H1 (cell line): ENCODE data around the gene CDC40. TPM values are rescaled to one million over a fixed set of nuclear protein-coding genes. Genes with fewer than 3 reads are reported as not detected.

ENCODE experiments used
- CTCF ChIA-PET: fragments of 300-600 bp; sonication (Branson Sonifier 250); formaldehyde crosslinking; loops from one replicate; lab custom pipeline; 2021; ENCODE audit not compliant: partially characterized antibody; lab: Charles Lee
- POLR2A ChIA-PET: fragments of 300-600 bp; sonication (Branson Sonifier 250); formaldehyde crosslinking; loops from one replicate; lab custom pipeline; 2021; ENCODE audit warnings: inconsistent platforms; ENCODE audit not compliant: partially characterized antibody; lab: Charles Lee
- DNase-seq, 2 experiments: peaks; one replicate each; pipeline versions ENCODE4 v3.0.0 to v3.0.0-alpha.2; 2010 to 2022; ENCODE audit warnings: low spot score in 2 of 2, low read depth in 1 of 2, mixed read lengths in 1 of 2
- FAIRE-seq: peaks from 2 replicates; lab custom pipeline; 2011; peaks lifted over from hg19 to GRCh38; lab: Jason Lieb, UNC
- H2AFZ ChIP-seq: 2 replicates; pipeline ENCODE4 v1.8.1; 2012; ENCODE audit warnings: low read length, inconsistent platforms
- H2AK5ac ChIP-seq: 2 replicates; pipeline ENCODE4 v1.6.1; 2013; ENCODE audit warnings: low read depth, low read length
- H2BK120ac ChIP-seq: replicated peaks from 2 replicates; pipeline ENCODE3; 2013; ENCODE audit warnings: low read depth, low read length, inconsistent platforms
- H2BK12ac ChIP-seq: 2 replicates; pipeline ENCODE4 v1.6.1; 2013; ENCODE audit warnings: low read depth, low read length
- H2BK15ac ChIP-seq: 2 replicates; pipeline ENCODE4 v1.6.1; 2013; ENCODE audit warnings: low read length
- H2BK20ac ChIP-seq: 2 replicates; pipeline ENCODE4 v1.6.1; 2013; ENCODE audit warnings: low read length
- H2BK5ac ChIP-seq: 2 replicates; pipeline ENCODE4 v1.6.1; 2013; ENCODE audit warnings: low read depth, low read length
- H3K14ac ChIP-seq: 2 replicates; pipeline ENCODE4 v1.6.1; 2013; ENCODE audit warnings: inconsistent platforms; ENCODE audit not compliant: insufficient read length
- H3K18ac ChIP-seq: 2 replicates; pipeline ENCODE4 v1.6.1; 2013; ENCODE audit warnings: low read length; ENCODE audit errors: extremely low read depth
- H3K23ac ChIP-seq: 2 replicates; pipeline ENCODE4 v1.6.1; 2013; ENCODE audit warnings: inconsistent platforms; ENCODE audit not compliant: insufficient read length
- H3K23me2 ChIP-seq: 2 replicates; pipeline ENCODE4 v1.6.1; 2013; ENCODE audit warnings: low read depth, low read length
- H3K27ac ChIP-seq: 2 replicates; pipeline ENCODE4 v1.6.1; 2011; ENCODE audit warnings: low read depth, low read length, inconsistent platforms
- H3K27me3 ChIP-seq, 4 experiments: replicated peaks in 1 of 4; 1 replicate in 1 of 4; 2 replicates in 3 of 4; pipeline versions ENCODE4 v1.6.1 to v1.8.1; 2011 to 2013; ENCODE audit warnings: low read length in 3 of 4, mild to moderate bottlenecking in 3 of 4, inconsistent platforms in 2 of 4, mixed read lengths in 2 of 4, moderate library complexity in 1 of 4; ENCODE audit not compliant: control insufficient read depth in 3 of 4, insufficient read depth in 3 of 4; ENCODE audit errors: extremely low read depth in 1 of 4
- H3K36me3 ChIP-seq, 4 experiments: 2 replicates each; pipeline versions ENCODE4 v1.6.1 to v1.8.1; 2011 to 2013; ENCODE audit warnings: mild to moderate bottlenecking in 4 of 4, low read length in 3 of 4, moderate library complexity in 2 of 4, control low read depth in 1 of 4, inconsistent platforms in 1 of 4; ENCODE audit not compliant: insufficient read depth in 4 of 4, control insufficient read depth in 2 of 4
- H3K4ac ChIP-seq: replicated peaks from 2 replicates; pipeline ENCODE3; 2013; ENCODE audit warnings: low read length, low read depth, mixed read lengths, inconsistent platforms; ENCODE audit not compliant: insufficient read length
- H3K4me1 ChIP-seq, 4 experiments: replicated peaks in 1 of 4; 1 replicate in 1 of 4; 2 replicates in 3 of 4; pipeline versions ENCODE4 v1.6.1 to v1.8.1; 2011 to 2013; ENCODE audit warnings: low read length in 3 of 4, inconsistent platforms in 2 of 4, mixed read lengths in 1 of 4; ENCODE audit not compliant: insufficient read depth in 4 of 4, control insufficient read depth in 3 of 4
- H3K4me2 ChIP-seq, 2 experiments: 2 replicates each; pipeline versions ENCODE4 v1.6.1 to v1.8.1; 2011 to 2013; ENCODE audit warnings: low read depth in 2 of 2, low read length in 2 of 2, control low read depth in 1 of 2, inconsistent platforms in 1 of 2, mild to moderate bottlenecking in 1 of 2; ENCODE audit not compliant: insufficient read depth in 1 of 2
- H3K4me3 ChIP-seq, 4 experiments: fragments of 200-600, 300-600 bp in 1 of 4; sonication (generic), shearing (Covaris generic), sonication (Bioruptor Twin) in 1 of 4; 2 replicates each; pipeline versions ENCODE4 v1.5.1 to v1.8.1; 2011 to 2016; ENCODE audit warnings: low read length in 4 of 4, low read depth in 3 of 4, control low read depth in 2 of 4, inconsistent platforms in 2 of 4, mild to moderate bottlenecking in 2 of 4, mixed read lengths in 1 of 4, moderate library complexity in 1 of 4; ENCODE audit not compliant: insufficient read depth in 2 of 4; ENCODE audit errors: extremely low read depth in 1 of 4
- H3K56ac ChIP-seq: replicated peaks from 2 replicates; pipeline ENCODE3; 2013; ENCODE audit warnings: low read depth, mild to moderate bottlenecking, mixed read lengths, low read length, inconsistent platforms; ENCODE audit not compliant: insufficient read length
- H3K79me1 ChIP-seq: 2 replicates; pipeline ENCODE4 v1.6.1; 2013; ENCODE audit warnings: low read depth, low read length, control low read depth
- H3K79me2 ChIP-seq, 2 experiments: 2 replicates each; pipeline versions ENCODE4 v1.6.1 to v1.8.1; 2012 to 2013; ENCODE audit warnings: low read length in 2 of 2, mild to moderate bottlenecking in 2 of 2, inconsistent platforms in 1 of 2; ENCODE audit not compliant: insufficient read depth in 2 of 2, control insufficient read depth in 1 of 2
- H3K9ac ChIP-seq, 4 experiments: replicated peaks in 1 of 4; 1 replicate in 1 of 4; 2 replicates in 3 of 4; pipeline versions ENCODE4 v1.6.1 to v1.8.1; 2011 to 2013; ENCODE audit warnings: low read depth in 3 of 4, low read length in 3 of 4, control low read depth in 2 of 4, mild to moderate bottlenecking in 2 of 4, moderate library complexity in 2 of 4, inconsistent platforms in 1 of 4; ENCODE audit errors: extremely low read depth in 1 of 4
- H3K9me3 ChIP-seq, 2 experiments: 2 replicates each; pipeline versions ENCODE4 v1.6.1 to v1.8.1; 2012 to 2013; ENCODE audit warnings: mild to moderate bottlenecking in 2 of 2, moderate library complexity in 2 of 2, control low read depth in 1 of 2, inconsistent platforms in 1 of 2, low read depth in 1 of 2, low read length in 1 of 2, mixed read lengths in 1 of 2; ENCODE audit not compliant: insufficient read depth in 2 of 2
- H4K20me1 ChIP-seq, 2 experiments: replicated peaks in 1 of 2; 2 replicates each; pipeline versions ENCODE3 to v1.8.1; 2011 to 2013; ENCODE audit warnings: inconsistent platforms in 2 of 2, low read length in 2 of 2, mild to moderate bottlenecking in 1 of 2; ENCODE audit not compliant: insufficient read depth in 2 of 2, control insufficient read depth in 1 of 2
- H4K5ac ChIP-seq: 2 replicates; pipeline ENCODE4 v1.6.1; 2013; ENCODE audit warnings: low read length, low read depth, mixed read lengths, inconsistent platforms; ENCODE audit not compliant: insufficient read length
- H4K8ac ChIP-seq: 2 replicates; pipeline ENCODE4 v1.8.0; 2013; ENCODE audit warnings: mild to moderate bottlenecking, moderate library complexity, low read length, inconsistent platforms; ENCODE audit not compliant: insufficient read depth; ENCODE audit errors: extremely low read depth
- H4K91ac ChIP-seq: replicated peaks from 2 replicates; pipeline ENCODE3; 2013; ENCODE audit warnings: low read length, mixed read lengths, inconsistent platforms; ENCODE audit not compliant: insufficient read length
- BACH1 ChIP-seq: IDR thresholded peaks from 2 replicates; pipeline ENCODE4 v1.6.1; 2012; ENCODE audit warnings: low read length, improper control_type of control experiment
- CBX5 ChIP-seq: fragments of 300-800, 300-1000 bp; sonication (generic); IDR thresholded peaks from 2 replicates; pipeline ENCODE4 v1.7.1; 2016; ENCODE audit warnings: antibody characterized with exemption, low read length, low read depth
- CHD2 ChIP-seq: IDR thresholded peaks from 2 replicates; pipeline ENCODE4 v1.6.1; 2012; ENCODE audit warnings: low read length, improper control_type of control experiment
- EZH2 ChIP-seq: fragments of 200-600 bp; sonication (generic); IDR thresholded peaks from 2 replicates; pipeline ENCODE4 v1.7.1; 2012; ENCODE audit warnings: low read depth, mild to moderate bottlenecking, moderate library complexity, low read length, inconsistent platforms; ENCODE audit not compliant: severe bottlenecking
- JUND ChIP-seq: IDR thresholded peaks from 2 replicates; pipeline ENCODE4 v1.6.1; 2011; ENCODE audit warnings: mild to moderate bottlenecking, improper control_type of control experiment, low read length
- NANOG ChIP-seq: IDR thresholded peaks from 2 replicates; pipeline ENCODE4 v1.6.1; 2011; ENCODE audit warnings: low read length, low read depth, mild to moderate bottlenecking, inconsistent platforms; ENCODE audit not compliant: insufficient read depth, poor library complexity, severe bottlenecking
- RFX5 ChIP-seq: IDR thresholded peaks from 2 replicates; pipeline ENCODE4 v1.6.1; 2011; ENCODE audit warnings: low read depth, low read length, improper control_type of control experiment, borderline replicate concordance
- RXRA ChIP-seq: IDR thresholded peaks from 2 replicates; pipeline ENCODE4 v1.6.1; 2011; ENCODE audit warnings: low read depth, mild to moderate bottlenecking, low read length, moderate library complexity; ENCODE audit not compliant: insufficient read depth
- SAP30 ChIP-seq: fragments of 300-600 bp; sonication (generic); IDR thresholded peaks from 2 replicates; pipeline ENCODE4 v1.7.1; 2012; ENCODE audit warnings: low read length, moderate library complexity, mild to moderate bottlenecking, inconsistent platforms; ENCODE audit not compliant: insufficient read depth, insufficient replicate concordance
- SIX5 ChIP-seq: IDR thresholded peaks from 2 replicates; pipeline ENCODE4 v1.6.1; 2011; ENCODE audit warnings: mild to moderate bottlenecking, low read depth, low read length
- SP4 ChIP-seq: IDR thresholded peaks from 2 replicates; pipeline ENCODE4 v1.6.1; 2012; ENCODE audit warnings: low read length, inconsistent platforms
- SRF ChIP-seq: IDR thresholded peaks from 2 replicates; pipeline ENCODE4 v1.6.1; 2011; ENCODE audit warnings: mild to moderate bottlenecking, low read depth, low read length, moderate library complexity
- TAF1 ChIP-seq: IDR thresholded peaks from 2 replicates; pipeline ENCODE4 v1.6.1; 2011; ENCODE audit warnings: mild to moderate bottlenecking, low read depth, low read length
- WGBS, 2 experiments: shearing (Covaris generic) in 1 of 2; methylation state at CpG; one replicate each; pipeline versions ENCODE4 v1.1.6 to v1.1.7; 2013 to 2015; ENCODE audit warnings: low lambda C conversion rate in 2 of 2, mixed read lengths in 2 of 2, inconsistent platforms in 1 of 2, low coverage in 1 of 2, missing lambda C conversion rate in 1 of 2; ENCODE audit not compliant: insufficient replicate concordance in 2 of 2, insufficient coverage in 1 of 2, insufficient read length in 1 of 2; ENCODE audit errors: extremely low coverage in 1 of 2, missing lambda C conversion rate in 1 of 2; 5-methylcytosine and 5-hydroxymethylcytosine counted together
- polyA plus RNA-seq, 7 experiments: library from polyadenylated mRNA; depleted of rRNA in 3 of 7; stranded (reverse) in 5 of 7; unstranded in 2 of 7; fragments of >200 nt in 5 of 7; fragments of 200-250 nt in 2 of 7; gene quantifications; 1 replicate in 5 of 7; 2 replicates in 1 of 7; 4 replicates in 1 of 7; pipeline versions ENCODE4 v1.2.1 to v1.2.3, GENCODE V29; 2011 to 2013; ENCODE audit warnings: missing spikeins in 2 of 7, mixed read lengths in 2 of 7
- total RNA-seq: library from RNA; stranded (reverse); fragmentation: NEBNext Ultra II Directional; extraction: Animal tissue kit (Norgen Biotek cat#: 25700); gene quantifications from 2 replicates; pipeline ENCODE4 v1.2.1, GENCODE V29; 2021
- TF ChIP-seq, protein P1 (sequence below): IDR thresholded peaks from 2 replicates; pipeline ENCODE4 v1.6.1; 2011; ENCODE audit warnings: low read depth, mild to moderate bottlenecking, low read length; ENCODE audit not compliant: insufficient read depth

CDC40 gene
- total and polyA plus RNA-seq, 2 of the 8 experiments (the other 6 are each of a cell fraction or from before 2014, with no cell fraction given), result 7.3 to 27.2 TPM

DNA sequence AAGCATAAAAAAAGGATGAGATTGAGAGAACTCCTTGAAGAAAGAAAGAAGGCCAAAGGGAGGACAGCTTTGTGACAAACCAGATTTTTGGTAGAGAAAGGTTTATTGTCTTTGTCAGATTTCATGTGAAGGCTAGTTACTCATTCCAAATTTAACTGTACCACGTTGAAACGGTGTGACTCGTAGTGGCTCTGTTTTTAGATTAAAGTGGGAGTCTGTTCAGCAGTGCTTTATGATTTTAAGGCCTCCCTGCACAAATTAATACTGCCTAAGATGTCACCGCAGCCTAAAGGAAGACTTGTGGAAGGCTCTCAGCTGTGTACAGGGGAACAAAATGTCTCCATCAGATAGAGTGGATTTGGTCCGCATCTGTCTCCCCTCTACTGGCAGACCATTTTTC, 35.9 kb downstream of the CDC40 start:
- no peak overlapping the region for H2AFZ ChIP-seq
- no peaks in the 10 kb centered on the region for H4K20me1 ChIP-seq
- ChIA-PET CTCF (interaction anchor here (0.5 to 2.5 kb wide), 2 partner anchors 11 to 176 kb away, joined by 4 to 10 read pairs; no protein-coding TSS in a partner anchor), POLR2A (interaction anchor here (0.6 kb wide), 1 partner anchor 153 kb away, joined by 3 read pairs; no protein-coding TSS in a partner anchor)
- no peak overlapping the region for H4K91ac ChIP-seq
- H3K79me1 ChIP-seq, result no peaks in the 10 kb centered on the region
- H2BK12ac ChIP-seq, result no peak overlapping the region
- H2BK120ac ChIP-seq, result no peak overlapping the region
- H2BK20ac ChIP-seq, result no peak overlapping the region
- no peak overlapping the region for H4K5ac ChIP-seq
- no peak overlapping the region for H2BK5ac ChIP-seq
- FAIRE-seq, result no peak
- no peak overlapping the region for H3K14ac ChIP-seq
- TF ChIP-seq RXRA (no peak), SAP30 (no peak), SRF (no peak), CHD2 (no peak), NANOG (no peak), RFX5 (no peak), SIX5 (no peak), TAF1 (no peak), BACH1 (no peak), CBX5 (no peak), SP4 (no peak), EZH2 (no peak), JUND (no peak)
- TF ChIP-seq, protein P1, sequence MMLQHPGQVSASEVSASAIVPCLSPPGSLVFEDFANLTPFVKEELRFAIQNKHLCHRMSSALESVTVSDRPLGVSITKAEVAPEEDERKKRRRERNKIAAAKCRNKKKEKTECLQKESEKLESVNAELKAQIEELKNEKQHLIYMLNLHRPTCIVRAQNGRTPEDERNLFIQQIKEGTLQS, result no peak
- H3K4me1 ChIP-seq, result no peaks in the 10 kb centered on the region
- H3K27me3 ChIP-seq, result no peaks in the 10 kb centered on the region
- H2BK15ac ChIP-seq, result no peak overlapping the region
- H3K36me3 ChIP-seq, result peaks cover 4 to 78% (median 33%) of the 10 kb centered on the region in 4 experiments; a peak in 7 of 8 replicates
- no peak overlapping the region for H3K4me2 ChIP-seq
- H3K56ac ChIP-seq, result no peak overlapping the region
- H3K4ac ChIP-seq, result no peak overlapping the region
- no peaks in the 10 kb centered on the region for H3K23me2 ChIP-seq
- no peaks in the 10 kb centered on the region for H3K79me2 ChIP-seq
- H3K4me3 ChIP-seq, result no peak overlapping the region
- no peak overlapping the region for H3K23ac ChIP-seq
- no peak overlapping the region for H3K18ac ChIP-seq
- DNase-seq, result no peak
- H3K27ac ChIP-seq, result no peak overlapping the region
- WGBS, 2 experiments, result 93% methylated on average over 5 of the region's 5 CpGs; no CpG with 5 or more reads in 1 of the 2 experiments
- H3K9ac ChIP-seq, result no peak overlapping the region
- no peak overlapping the region for H4K8ac ChIP-seq
- no peaks in the 10 kb centered on the region for H3K9me3 ChIP-seq
- H2AK5ac ChIP-seq, result no peak overlapping the region
